ENCODE data around the gene MYO1E. TPM values are rescaled to one million over a fixed set of nuclear protein-coding genes. Genes with fewer than 3 reads are reported as not detected.
"Not testable (repeated sequence)": the region's sequence is repeated elsewhere in the genome, so short reads cannot be mapped to it uniquely, and the experiment has no call there.

The MYO1E gene
- total and polyA plus RNA-seq, 2 of the 4 experiments (the other 2 are of a cell fraction) = 13.4 to 37.3 TPM

GRCh38 chr15:59336725-59337124 lies 35.9 kb downstream of the MYO1E start:
- H2AK5ac ChIP-seq (ENCODE audit: low read depth, low read length); H3K23ac ChIP-seq (ENCODE audit: low read depth, low read length); in situ Hi-C loops (cut with MboI; ENCODE audit: low sequenced_read_pairs); H3K4me2 ChIP-seq (ENCODE audit: low read depth, low read length); intact Hi-C loops (cut with micrococcal nuclease); BruUV-seq (replicated peaks); H4K8ac ChIP-seq (ENCODE audit: low read depth in 2 of 2, low read length in 2 of 2); H3K27ac ChIP-seq (ENCODE audit: insufficient read depth, low read length); H3K18ac ChIP-seq (ENCODE audit: low read depth, low read length); H2AK9ac ChIP-seq (replicated peaks; ENCODE audit: low read depth, low read length, poor library complexity); H2BK5ac ChIP-seq (ENCODE audit: low read depth, low read length, poor library complexity, severe bottlenecking); H3K9me1 ChIP-seq (ENCODE audit: insufficient read depth, low read length); H4K91ac ChIP-seq (ENCODE audit: insufficient read depth, low read depth, low read length); H3K9ac ChIP-seq (ENCODE audit: low read depth, low read length); H3K9me3 ChIP-seq (ENCODE audit: control insufficient read depth, insufficient read depth, low read length); DNase-seq; POLR2A ChIA-PET (ENCODE audit: unreplicated experiment); H3K4me3 ChIP-seq (ENCODE audit: insufficient read depth, low read depth, low read length); H3K4me1 ChIP-seq (ENCODE audit: control insufficient read depth, insufficient read depth, low read length); H3K4ac ChIP-seq (ENCODE audit: low read depth, low read length); dilution Hi-C loops (cut with HindIII; ENCODE audit: low sequenced_read_pairs, unreplicated experiment); H3K14ac ChIP-seq (replicated peaks; ENCODE audit: low read depth, low read length); H3K36me3 ChIP-seq (ENCODE audit: control insufficient read depth, insufficient read depth, low read length); H2BK20ac ChIP-seq (ENCODE audit: low read depth, low read length); H2BK120ac ChIP-seq (ENCODE audit: low read depth, low read length); CTCF ChIA-PET; H4K5ac ChIP-seq (ENCODE audit: low read depth, low read length); H2BK15ac ChIP-seq (ENCODE audit: low read depth, low read length); H2AFZ ChIP-seq (replicated peaks; ENCODE audit: low read length, poor library complexity); ATAC-seq (ENCODE audit: low read depth); H3K56ac ChIP-seq (ENCODE audit: extremely low read depth, insufficient read depth, low read length); H3K27me3 ChIP-seq (ENCODE audit: control insufficient read depth, insufficient read depth, low read length): not testable (repeated sequence)
- Histone ChIP-seq H4K20me1 (ENCODE audit: insufficient read depth, low read length) (peaks cover 11% of the 10 kb centered on the region; the same call in 1 of the 2 replicates), H3K79me1 (ENCODE audit: low read depth in 1 of 2, low read length in 2 of 2) (peaks cover 38 to 65% of the 10 kb centered on the region in 2 experiments)
- WGBS, 2 experiments (ENCODE audit: extremely low coverage in 2 of 2, insufficient read length in 1 of 2) = no CpG with 5 or more reads among the region's 4 CpGs

Data from IMR-90 (cell line).